Urinary bladder (tissue), 4 donors: Measurements from ENCODE around the gene POLR3B. TPM values are rescaled to one million over a fixed set of nuclear protein-coding genes. Genes with fewer than 3 reads are reported as not detected.
"Not testable (repeated sequence)": the region's sequence is repeated elsewhere in the genome, so short reads cannot be mapped to it uniquely, and the experiment has no call there.

ENCODE experiments used
- DNase-seq: peaks from one replicate; pipeline ENCODE4 v3.0.0-alpha.2; 2015; ENCODE audit errors: extremely low spot score
- H3K27ac ChIP-seq: one replicate; pipeline ENCODE4 v1.5.1; 2013; ENCODE audit warnings: low read depth, mild to moderate bottlenecking, moderate library complexity
- H3K36me3 ChIP-seq: one replicate; pipeline ENCODE4 v1.6.1; 2013; ENCODE audit warnings: mild to moderate bottlenecking, moderate library complexity; ENCODE audit not compliant: insufficient read depth
- H3K4me1 ChIP-seq: one replicate; pipeline ENCODE4 v1.6.1; 2013; ENCODE audit warnings: mild to moderate bottlenecking, moderate library complexity; ENCODE audit not compliant: insufficient read depth
- H3K4me3 ChIP-seq: one replicate; pipeline ENCODE4 v1.5.1; 2013; ENCODE audit warnings: low read depth, low read length
- WGBS: extraction: QIAGEN DNeasy Blood & Tissue Kit; methylation state at CpG from one replicate; pipeline ENCODE4 v1.1.7; 2013; 5-methylcytosine and 5-hydroxymethylcytosine counted together
- polyA plus RNA-seq: library from polyadenylated mRNA; stranded (reverse); fragments of 200-250 nt; gene quantifications from one replicate; pipeline ENCODE4 v1.2.3, GENCODE V29; 2013
- total RNA-seq: library from RNA; depleted of rRNA; stranded (reverse); fragments of >200 nt; gene quantifications from one replicate; pipeline ENCODE4 v1.2.3, GENCODE V29; 2014
- donor health status: healthy with polysubstance abuse.
- donor health status: healthy.

POLR3B gene
- total and polyA plus RNA-seq, 2 donors, result 4.5 to 14.2 TPM

GRCh38 chr12:106434526-106434925 lies 77.0 kb downstream of the POLR3B start:
- WGBS, result 92% methylated on average over 4 of the region's 4 CpGs
- H3K4me1 ChIP-seq, result no peaks in the 10 kb centered on the region
- no peak for DNase-seq
- H3K36me3 ChIP-seq, result peaks cover 4% of the 10 kb centered on the region
- H3K27ac ChIP-seq, result no peak overlapping the region
- H3K4me3 ChIP-seq, result no peak overlapping the region

DNA sequence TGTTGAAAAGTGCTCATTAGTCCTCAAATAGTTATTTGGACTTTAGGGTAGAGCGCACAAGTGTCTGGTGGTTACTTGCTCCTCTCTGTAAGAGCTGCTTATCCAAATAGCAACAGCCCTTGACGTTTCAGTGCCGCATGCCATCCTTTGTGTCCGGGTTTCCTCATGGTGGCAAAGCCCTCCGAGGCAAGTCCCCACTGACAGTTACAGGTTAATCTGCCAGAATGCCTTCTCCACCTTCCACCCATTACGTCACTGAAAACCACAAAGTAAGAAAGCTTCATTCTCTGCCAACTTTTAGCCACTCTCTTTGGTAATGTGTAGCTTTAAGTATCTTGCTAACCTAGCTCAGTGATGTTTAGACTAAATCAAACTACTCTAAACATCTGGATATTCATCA lies 78.6 kb downstream of the POLR3B start:
- no peak for DNase-seq
- Histone ChIP-seq H3K27ac (no peak overlapping the region), H3K4me1 (no peaks in the 10 kb centered on the region), H3K4me3 (no peak overlapping the region), H3K36me3 (peaks cover 4% of the 10 kb centered on the region)
- WGBS, result 88% methylated on average over 6 of the region's 6 CpGs

DNA sequence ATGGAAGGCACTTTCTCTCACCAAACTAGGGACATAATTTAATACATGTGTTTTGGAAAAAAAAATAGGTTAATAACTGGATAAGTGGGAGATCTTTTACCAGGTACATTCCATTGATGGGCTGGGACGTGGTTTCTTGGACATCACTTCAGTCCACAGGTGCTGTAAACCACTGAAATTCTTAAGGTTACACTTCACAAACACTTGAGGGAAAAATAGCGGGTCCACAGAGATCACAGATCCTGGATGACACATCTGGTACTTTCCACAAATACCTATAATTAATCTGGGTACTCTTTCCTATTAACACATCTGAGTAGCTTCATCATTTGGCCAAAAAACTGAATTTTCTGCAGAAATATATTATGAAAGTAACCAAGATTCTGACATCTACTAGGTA lies 85.0 kb downstream of the POLR3B start:
- no peaks in the 10 kb centered on the region for H3K4me1 ChIP-seq
- H3K36me3 ChIP-seq, result no peaks in the 10 kb centered on the region
- WGBS, result 96% methylated on average over 2 of the region's 2 CpGs
- DNase-seq, result no peak
- no peak overlapping the region for H3K4me3 ChIP-seq
- H3K27ac ChIP-seq, result no peak overlapping the region

GRCh38 chr12:106445053-106445452 lies 87.5 kb downstream of the POLR3B start:
- no peak for DNase-seq
- no peaks in the 10 kb centered on the region for H3K36me3 ChIP-seq
- WGBS, result 2% methylated on average over 1 of the region's 1 CpG
- no peak overlapping the region for H3K4me3 ChIP-seq
- no peaks in the 10 kb centered on the region for H3K4me1 ChIP-seq
- no peak overlapping the region for H3K27ac ChIP-seq

GRCh38 chr12:106445959-106446358 lies 88.4 kb downstream of the POLR3B start:
- Histone ChIP-seq H3K4me1 (no peaks in the 10 kb centered on the region), H3K27ac (no peak overlapping the region), H3K36me3 (no peaks in the 10 kb centered on the region), H3K4me3 (no peak overlapping the region)
- 95% methylated on average over 5 of the region's 5 CpGs for whole genome bisulfite sequencing
- no peak for DNase-seq

GRCh38 chr12:106446419-106447092 lies 89.0 kb downstream of the POLR3B start:
- Histone ChIP-seq H3K4me3 (no peak overlapping the region), H3K36me3 (no peaks in the 10 kb centered on the region), H3K27ac (no peak overlapping the region), H3K4me1 (no peaks in the 10 kb centered on the region)
- DNase-seq, result no peak
- WGBS, result 76% methylated on average over 7 of the region's 7 CpGs

- H3K4me3 ChIP-seq, result no peak overlapping the region
- WGBS, result 88% methylated on average over 1 of the region's 1 CpG
- H3K36me3 ChIP-seq, result no peaks in the 10 kb centered on the region
- H3K4me1 ChIP-seq, result no peaks in the 10 kb centered on the region
- no peak for DNase-seq
- H3K27ac ChIP-seq, result no peak overlapping the region
These were observed 94.8 kb downstream of the POLR3B start for GRCh38 chr12:106452309-106452708.

- no peaks in the 10 kb centered on the region for H3K36me3 ChIP-seq
- WGBS, result 83% methylated on average over 6 of the region's 6 CpGs
- no peaks in the 10 kb centered on the region for H3K4me1 ChIP-seq
- no peak for DNase-seq
- no peak overlapping the region for H3K27ac ChIP-seq
- no peak overlapping the region for H3K4me3 ChIP-seq
These were observed 97.6 kb downstream of the POLR3B start for GRCh38 chr12:106455111-106455510.

GRCh38 chr12:106459124-106459523 lies 101.6 kb downstream of the POLR3B start:
- no peak for DNase-seq
- H3K4me1 ChIP-seq, result no peaks in the 10 kb centered on the region
- H3K36me3 ChIP-seq, result no peaks in the 10 kb centered on the region
- 95% methylated on average over 6 of the region's 6 CpGs for WGBS
- H3K4me3 ChIP-seq, result no peak overlapping the region
- no peak overlapping the region for H3K27ac ChIP-seq

GRCh38 chr12:106459534-106459933 lies 102.0 kb downstream of the POLR3B start:
- no peak for DNase-seq
- Histone ChIP-seq H3K36me3 (no peaks in the 10 kb centered on the region), H3K27ac (no peak overlapping the region), H3K4me3 (no peak overlapping the region), H3K4me1 (no peaks in the 10 kb centered on the region)
- 79% methylated on average over 1 of the region's 1 CpG for WGBS

DNA sequence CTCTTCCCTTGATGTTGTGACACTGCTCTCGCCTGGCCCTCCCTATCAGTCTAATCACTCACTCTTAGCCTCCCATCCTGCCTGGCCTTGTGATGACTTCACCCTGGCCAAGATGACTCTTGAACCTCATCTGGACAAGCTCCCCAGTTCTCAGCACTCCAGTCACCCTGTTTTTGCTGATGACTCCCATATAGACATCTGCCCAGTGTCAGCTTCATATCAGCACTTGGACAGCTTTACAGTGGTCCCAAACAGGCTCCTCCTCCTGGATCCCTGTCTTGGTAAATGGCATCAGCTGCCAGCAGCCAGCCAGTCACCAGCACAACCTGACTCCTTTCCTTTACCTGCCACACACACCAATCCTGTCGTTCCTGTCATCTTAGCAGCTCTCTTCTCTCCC lies 104.2 kb downstream of the POLR3B start:
- no peak overlapping the region for H3K4me3 ChIP-seq
- H3K27ac ChIP-seq, result no peak overlapping the region
- no peak for DNase-seq
- WGBS, result 78% methylated on average over 2 of the region's 2 CpGs
- no peaks in the 10 kb centered on the region for H3K4me1 ChIP-seq
- no peaks in the 10 kb centered on the region for H3K36me3 ChIP-seq

DNA sequence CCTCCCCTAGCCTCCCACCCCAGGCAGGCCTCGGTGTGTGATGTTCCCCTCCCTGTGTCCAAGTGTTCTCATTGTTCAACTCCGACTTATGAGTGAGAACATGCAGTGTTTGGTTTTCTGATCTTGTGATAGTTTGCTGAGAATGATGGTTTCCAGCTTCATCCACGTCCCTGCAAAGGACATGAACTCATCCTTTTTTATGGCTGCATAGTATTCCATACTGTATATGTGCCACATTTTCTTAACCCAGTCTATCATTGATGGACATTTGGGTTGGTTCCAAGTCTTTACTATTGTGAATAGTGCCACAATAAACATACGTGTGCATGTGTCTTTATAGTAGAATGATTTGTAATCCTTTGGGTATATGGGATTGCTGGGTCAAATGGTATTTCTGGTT lies 108.1 kb downstream of the POLR3B start:
- 98% methylated on average over 4 of the region's 4 CpGs for WGBS
- not testable (repeated sequence) for H3K4me3 ChIP-seq, DNase-seq, H3K4me1 ChIP-seq, H3K36me3 ChIP-seq, H3K27ac ChIP-seq

- WGBS, result 100% methylated on average over 3 of the region's 3 CpGs
- not testable (repeated sequence) for DNase-seq, H3K27ac ChIP-seq, H3K4me3 ChIP-seq, H3K4me1 ChIP-seq, H3K36me3 ChIP-seq
These were observed 118.1 kb downstream of the POLR3B start for GRCh38 chr12:106475662-106476061.

DNA sequence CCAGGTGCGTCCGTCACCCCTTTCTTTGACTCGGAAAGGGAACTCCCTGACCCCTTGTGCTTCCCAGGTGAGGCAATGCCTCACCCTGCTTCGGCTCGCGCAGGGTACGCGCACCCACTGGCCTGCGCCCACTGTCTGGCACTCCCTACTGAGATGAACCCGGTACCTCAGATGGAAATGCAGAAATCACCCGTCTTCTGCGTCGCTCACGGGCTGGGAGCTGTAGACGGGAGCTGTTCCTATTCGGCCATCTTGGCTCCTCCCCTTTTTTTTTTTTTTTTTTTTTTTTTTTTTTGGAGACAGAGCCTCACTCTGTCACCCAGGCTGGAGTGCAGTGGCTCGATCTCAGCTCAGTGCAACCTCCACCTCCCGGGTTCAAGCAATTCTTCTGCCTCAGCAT lies 120.1 kb downstream of the POLR3B start:
- H3K4me1 ChIP-seq, H3K27ac ChIP-seq, H3K36me3 ChIP-seq, H3K4me3 ChIP-seq, DNase-seq: not testable (repeated sequence)
- 90% methylated on average over 18 of the region's 18 CpGs for WGBS

DNA sequence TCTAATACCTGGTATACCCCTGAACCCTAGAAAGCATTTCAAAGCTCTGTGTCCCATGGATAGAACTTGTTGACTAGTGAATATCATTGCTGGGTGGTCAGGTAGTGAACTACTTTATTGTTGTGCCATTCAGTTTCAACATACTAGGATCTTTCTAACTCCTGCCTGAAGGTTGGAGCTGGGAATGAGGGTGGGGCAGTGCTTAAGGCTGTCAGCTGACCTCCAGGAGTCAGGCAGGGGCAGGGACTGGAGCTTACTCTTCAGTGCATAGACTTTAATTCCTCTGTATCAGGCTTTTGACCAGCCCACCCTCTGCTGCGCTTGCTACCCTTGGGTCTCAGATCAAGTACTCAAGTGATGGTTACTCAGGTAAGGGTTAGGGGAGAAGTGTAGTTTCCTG lies 122.7 kb downstream of the POLR3B start:
- WGBS, result 98% methylated on average over 1 of the region's 1 CpG
- Histone ChIP-seq H3K4me1 (no peaks in the 10 kb centered on the region), H3K36me3 (no peaks in the 10 kb centered on the region), H3K27ac (no peak overlapping the region), H3K4me3 (no peak overlapping the region)
- no peak for DNase-seq
